GM19455 (cell line): ENCODE measurements around the gene MAGI2.

ENCODE experiments used
- ATAC-seq: cut with Tn5 transposase; IDR thresholded peaks from one replicate; pipeline ENCODE4 v1.9.1; 2021; ENCODE audit not compliant: unreplicated experiment

Gene MAGI2

GRCh38 chr7:78448911-78449310 lies 1004.6 kb downstream of the MAGI2 start:
- no peak for ATAC-seq

DNA sequence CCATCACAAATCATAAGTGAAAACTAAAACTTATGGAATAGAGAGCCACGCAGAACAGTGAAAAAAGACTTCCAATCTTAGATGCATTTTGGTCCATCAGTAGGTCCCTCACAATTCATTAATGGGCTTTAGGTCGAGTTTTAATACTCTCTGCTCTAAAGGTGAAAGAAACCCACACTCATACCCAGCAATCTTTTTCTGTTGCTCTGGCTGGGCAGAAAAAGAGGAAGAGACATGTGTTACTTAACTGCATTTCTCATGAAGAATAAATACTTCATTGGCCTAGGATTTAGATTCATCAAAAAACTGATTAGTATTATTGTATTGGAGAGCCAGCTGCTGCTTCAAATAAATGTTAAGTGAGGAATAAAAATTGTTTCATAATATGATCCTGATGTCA lies 1009.2 kb downstream of the MAGI2 start:
- no peak for ATAC-seq

DNA sequence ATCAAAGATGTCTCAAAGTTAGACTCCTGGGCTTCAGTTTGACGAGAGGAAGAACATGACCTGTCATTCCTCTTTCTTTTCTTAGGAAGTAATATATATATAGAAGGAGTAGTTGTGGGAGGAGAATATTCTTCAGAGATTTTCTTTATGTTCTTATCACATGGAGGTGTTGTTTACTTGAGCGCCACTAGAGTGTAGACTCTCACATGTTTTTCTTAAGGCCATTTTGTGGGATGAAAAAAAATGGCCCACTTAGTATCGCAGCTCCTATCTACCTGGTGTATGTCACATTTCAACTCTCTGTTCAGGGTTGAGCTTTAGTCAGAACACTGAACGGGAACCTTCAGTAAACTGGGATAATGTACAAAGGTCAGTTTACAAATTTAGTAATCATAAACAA lies 1009.7 kb downstream of the MAGI2 start:
- ATAC-seq: no peak

- ATAC-seq: no peak
These were observed 1011.7 kb downstream of the MAGI2 start for GRCh38 chr7:78441737-78442136.

DNA sequence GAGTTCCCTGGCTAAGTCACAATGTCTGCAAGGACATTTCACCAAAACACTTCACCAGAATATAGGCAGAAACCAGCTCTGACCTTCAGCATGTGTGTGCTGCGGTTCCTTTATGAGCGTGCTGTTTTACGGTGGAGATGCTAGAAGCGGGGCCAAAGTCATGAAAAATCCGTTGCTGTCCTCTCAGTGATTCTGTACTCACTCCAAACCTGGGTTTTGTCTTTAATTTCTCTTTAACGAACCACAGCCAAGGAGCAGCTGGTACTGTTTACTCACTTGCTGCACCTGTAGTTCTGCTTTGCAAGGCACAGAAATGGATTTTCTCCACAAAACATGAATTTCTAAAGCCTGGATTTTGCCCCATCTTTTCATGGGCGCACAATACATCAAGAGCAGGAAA lies 1015.0 kb downstream of the MAGI2 start:
- ATAC-seq: no peak

- no peak for ATAC-seq
These were observed 1016.3 kb downstream of the MAGI2 start for GRCh38 chr7:78437118-78437517.

GRCh38 chr7:78435355-78435754 lies 1018.1 kb downstream of the MAGI2 start:
- no peak for ATAC-seq

DNA sequence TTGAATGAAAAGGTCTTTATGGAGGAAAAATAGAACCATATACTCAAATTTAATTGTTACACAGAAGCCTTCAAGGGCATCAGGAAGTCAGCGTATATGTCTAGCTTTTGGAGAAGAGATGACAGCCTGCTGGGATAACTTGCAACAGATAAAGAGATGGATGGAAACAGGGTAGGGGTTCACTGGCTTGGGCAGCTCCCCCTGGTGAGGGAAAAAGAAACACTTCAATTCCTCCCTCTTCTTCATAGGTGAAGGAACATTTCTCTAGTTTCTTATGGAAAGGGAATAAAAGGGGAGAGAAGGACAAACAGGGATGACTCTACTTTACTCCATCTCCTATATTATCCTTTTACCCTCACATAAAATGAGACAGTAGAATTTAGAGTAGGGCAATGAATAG lies 1019.2 kb downstream of the MAGI2 start:
- no peak for ATAC-seq

DNA sequence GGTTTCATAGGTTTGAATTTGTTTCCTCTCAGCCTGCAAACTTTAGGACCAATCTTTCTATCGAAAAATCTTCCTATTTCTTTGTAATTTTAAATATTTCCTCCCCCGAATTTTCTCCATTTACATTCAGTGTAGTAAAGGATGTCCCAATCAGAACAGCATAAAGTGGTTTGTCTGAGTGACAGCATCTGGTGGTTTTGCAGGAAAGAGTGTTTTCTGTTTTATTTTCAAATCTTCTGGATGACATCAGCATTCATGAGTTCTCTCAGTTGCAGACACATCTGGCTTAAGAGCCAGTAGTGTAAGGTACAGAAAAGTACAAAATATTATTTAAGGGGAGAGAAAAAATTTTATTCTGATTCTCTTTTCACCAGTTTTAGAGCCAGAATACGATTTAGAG lies 1020.0 kb downstream of the MAGI2 start:
- no peak for ATAC-seq

GRCh38 chr7:78429878-78430277 lies 1023.6 kb downstream of the MAGI2 start:
- no peak for ATAC-seq

DNA sequence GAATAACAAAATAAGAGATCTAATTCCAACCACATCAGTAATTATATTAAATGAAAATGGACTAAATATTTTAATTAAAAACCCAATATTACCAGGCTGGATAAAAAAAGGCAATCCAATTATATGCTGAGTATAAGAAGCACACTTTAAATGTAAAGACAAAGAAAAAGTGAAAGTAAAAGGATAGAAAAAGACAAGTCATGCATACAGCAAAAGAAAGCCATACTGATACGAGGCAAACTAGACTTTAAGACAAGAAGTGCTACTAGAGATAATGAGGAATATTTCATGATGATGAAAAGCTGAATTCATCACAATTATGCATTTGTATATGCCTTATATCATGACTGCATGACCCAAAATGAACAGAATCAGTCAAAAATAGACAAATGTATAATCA lies 1026.3 kb downstream of the MAGI2 start:
- no peak for ATAC-seq

DNA sequence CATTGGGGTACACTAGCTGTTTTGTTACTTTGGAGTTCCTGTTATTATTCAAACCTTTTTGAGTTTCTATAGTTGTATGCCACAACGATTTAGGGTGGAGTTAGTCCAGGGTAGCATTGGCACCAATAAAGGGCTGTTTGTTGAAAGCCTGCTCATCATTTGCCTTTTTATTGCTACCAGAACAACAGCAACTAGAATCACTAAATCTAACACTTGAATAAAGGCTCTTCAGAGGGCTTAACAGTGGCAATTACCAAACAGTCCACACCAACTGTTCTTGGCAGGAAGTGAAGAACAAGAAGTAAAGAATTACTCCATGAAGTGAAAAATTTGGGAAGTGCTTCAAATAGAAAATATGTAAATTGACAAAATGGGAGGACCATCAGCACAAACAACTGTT lies 1033.5 kb downstream of the MAGI2 start:
- ATAC-seq: no peak

GRCh38 chr7:78417180-78417853 lies 1036.2 kb downstream of the MAGI2 start:
- no peak for ATAC-seq

GRCh38 chr7:78413568-78413967 lies 1039.9 kb downstream of the MAGI2 start:
- ATAC-seq: no peak

DNA sequence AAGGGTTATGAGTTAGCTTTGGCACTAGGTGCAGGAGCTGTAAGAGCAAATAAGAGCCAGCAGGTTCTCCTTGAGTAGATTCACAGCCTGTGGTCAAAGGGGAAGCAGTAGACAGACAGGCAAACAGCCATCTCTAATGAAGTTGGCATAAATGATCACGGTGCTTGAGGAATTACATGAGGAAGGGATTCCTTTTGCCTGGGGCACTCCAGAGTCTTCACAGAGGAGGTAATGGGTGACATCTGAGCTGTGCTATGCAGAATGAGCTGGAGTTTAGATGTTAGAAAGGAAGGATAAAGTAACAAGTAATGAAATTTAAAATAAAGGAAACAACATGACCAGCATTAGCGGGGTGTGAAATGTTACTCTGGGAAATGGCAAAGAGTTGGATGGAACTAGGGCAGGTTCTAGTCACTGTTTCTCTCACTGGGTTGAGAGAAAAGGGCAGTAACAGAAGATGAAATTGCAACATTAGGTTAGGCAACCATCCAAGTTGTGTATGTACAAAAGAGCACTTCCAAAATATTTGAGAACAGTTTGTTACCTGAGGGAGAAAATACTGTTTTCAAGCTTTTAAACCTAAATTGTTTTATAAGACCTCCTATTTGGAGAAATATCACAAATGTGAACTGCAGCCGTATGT lies 1041.1 kb downstream of the MAGI2 start:
- no peak for ATAC-seq

- no peak for ATAC-seq
These were observed 1046.4 kb downstream of the MAGI2 start for GRCh38 chr7:78407031-78407430.

DNA sequence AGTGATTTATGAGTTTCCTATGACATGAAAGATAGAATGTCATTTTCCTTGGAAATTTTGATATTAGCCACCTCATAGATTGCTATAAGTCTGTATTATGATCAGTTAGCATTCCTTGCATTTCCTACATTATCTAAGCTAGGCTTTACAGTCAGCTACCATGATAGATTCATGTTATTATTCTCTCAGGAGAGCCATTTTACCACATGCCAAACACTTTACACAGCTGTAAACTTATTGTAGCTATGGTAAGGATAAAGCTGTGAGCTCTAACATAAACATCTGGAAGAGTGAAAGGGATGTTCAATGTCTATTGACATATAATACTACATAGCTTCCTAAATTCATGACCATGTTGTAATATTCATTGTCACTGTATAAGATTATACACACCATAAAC lies 1046.9 kb downstream of the MAGI2 start:
- no peak for ATAC-seq

DNA sequence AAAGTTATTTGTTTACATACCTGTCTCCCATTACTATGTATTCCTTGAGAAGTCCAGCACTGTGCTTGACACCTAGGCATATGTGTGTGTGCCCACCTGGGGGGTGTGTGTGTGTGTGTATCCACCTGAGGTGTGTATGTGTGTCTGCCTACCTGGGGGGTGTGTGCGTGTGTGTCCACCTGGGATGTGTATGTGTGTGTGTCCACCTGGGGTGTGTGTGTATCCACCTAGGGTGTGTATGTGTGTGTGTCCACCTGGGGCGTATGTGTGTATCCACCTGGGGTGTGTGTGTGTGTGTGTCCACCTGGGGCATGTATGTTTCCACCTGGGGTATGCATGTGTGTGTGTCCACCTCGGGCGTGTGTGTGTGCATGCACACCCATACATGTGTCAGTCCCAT lies 1051.4 kb downstream of the MAGI2 start:
- ATAC-seq: no peak

DNA sequence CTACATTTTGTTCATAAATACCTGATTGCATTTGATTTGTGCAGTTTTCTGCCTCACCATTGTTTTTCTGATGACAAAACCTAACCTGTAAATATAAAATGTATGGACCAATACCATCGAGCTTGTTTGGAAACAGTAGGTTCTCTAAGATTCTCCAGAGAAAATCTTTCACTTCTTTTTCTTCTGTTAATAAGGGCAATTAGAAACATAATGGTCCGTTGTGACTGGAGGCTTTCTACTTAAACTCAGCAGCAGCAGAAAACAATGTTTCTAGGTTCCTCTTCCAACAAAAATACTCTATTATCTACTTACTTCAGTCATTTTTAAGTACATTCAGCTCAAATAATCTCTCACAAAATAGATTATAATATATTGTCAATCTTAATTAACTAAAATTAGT lies 1053.4 kb downstream of the MAGI2 start:
- no peak for ATAC-seq

- no peak for ATAC-seq
These were observed 1054.3 kb downstream of the MAGI2 start for GRCh38 chr7:78399033-78399769.

DNA sequence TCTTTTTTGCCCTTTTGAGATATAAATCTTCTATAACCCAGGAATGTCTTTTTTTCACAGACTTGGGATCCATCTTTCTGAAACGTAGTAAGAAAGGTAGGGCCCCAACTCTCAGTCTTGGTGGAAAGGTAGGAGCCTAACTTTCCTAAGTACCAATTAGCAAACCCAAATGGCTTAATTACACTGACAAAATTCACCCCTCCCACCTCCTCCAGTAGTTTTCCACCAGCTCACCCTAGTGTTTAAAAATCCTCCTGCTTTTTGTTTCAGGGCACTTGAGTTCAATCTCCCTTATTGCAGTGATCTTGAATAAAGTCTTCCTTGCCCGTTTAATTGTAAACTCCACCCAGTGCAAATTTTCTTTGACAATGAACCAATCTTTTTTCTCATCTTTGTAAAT lies 1054.9 kb downstream of the MAGI2 start:
- ATAC-seq: no peak

GRCh38 chr7:78398081-78398480 lies 1055.4 kb downstream of the MAGI2 start:
- ATAC-seq: no peak
